Tibial nerve (tissue), 4 donors: ENCODE data around the gene CASQ2.

Source experiments
- CTCF ChIP-seq, 5 experiments: fragments of 200-600 bp in 3 of 5; fragments of 450-650 bp in 2 of 5; sonication (generic) in 3 of 5; IDR thresholded peaks; one replicate each; pipeline ENCODE4 v1.5.1; 2016 to 2019; ENCODE audit warnings: antibody characterized with exemption in 5 of 5, mild to moderate bottlenecking in 3 of 5, moderate library complexity in 2 of 5
- EP300 ChIP-seq, 2 donors: sonication (generic); formaldehyde crosslinking; IDR thresholded peaks; one replicate each; pipeline ENCODE4 v1.6.1; 2017; ENCODE audit warnings: antibody characterized with exemption in 2 of 2, mild to moderate bottlenecking in 1 of 2
- POLR2A ChIP-seq, 2 donors: fragments of 450-650 bp; IDR thresholded peaks; one replicate each; pipeline ENCODE4 v1.6.1; 2017; ENCODE audit warnings: antibody characterized with exemption in 2 of 2, mild to moderate bottlenecking in 2 of 2, moderate library complexity in 2 of 2

DNA sequence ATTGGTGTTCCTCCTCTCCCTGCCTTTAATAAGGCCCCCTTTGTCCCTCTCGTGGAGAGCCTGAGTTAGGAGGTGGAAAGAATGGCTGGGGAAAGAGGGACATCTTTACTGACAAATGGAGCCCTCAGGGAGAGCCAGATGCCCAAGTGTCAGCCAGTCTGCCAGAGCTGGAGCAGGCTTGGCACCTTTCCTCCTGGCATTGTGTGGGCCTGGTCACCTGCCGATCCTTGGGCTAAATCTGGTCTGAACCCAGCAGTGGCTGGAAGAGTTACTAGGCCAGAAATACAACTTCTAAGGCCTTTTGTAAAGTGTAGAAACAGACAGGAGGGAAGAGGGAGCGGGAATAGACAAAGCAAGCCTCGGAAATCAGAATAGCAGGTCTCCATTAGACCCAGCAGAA, 101.8 kb downstream of the CASQ2 start:
- TF ChIP-seq CTCF (IDR thresholded peaks at IDR 0.05) (no peak), POLR2A (IDR thresholded peaks at IDR 0.05) (no peak), EP300 (IDR thresholded peaks at IDR 0.05) (no peak)
